Ammon's horn (tissue), 1 donor: ENCODE data around the gene CACNA1C.

ENCODE experiments used
- DNase-seq: peaks from one replicate; pipeline ENCODE4 v3.0.0-alpha.2; 2016; ENCODE audit warnings: low spot score

Gene CACNA1C

DNA sequence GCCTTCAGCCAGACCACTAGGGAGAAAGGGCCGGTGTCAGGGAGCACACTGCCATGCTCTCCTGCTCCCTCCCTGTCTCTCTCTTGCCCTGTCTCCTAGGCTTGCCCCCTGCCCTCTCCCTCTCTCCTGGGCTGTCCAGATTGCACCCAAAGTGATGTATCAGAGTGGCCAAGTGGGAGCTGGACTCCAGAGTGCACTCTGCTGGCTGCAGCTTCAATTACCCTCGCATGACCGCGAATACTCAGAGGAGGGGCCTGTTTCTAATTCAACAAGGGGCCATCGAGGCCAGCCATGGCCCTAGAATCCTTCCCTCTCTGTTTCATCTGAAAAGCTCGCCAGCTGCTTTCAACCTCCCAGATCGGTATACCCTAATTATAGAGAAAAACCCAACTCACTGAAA is 535.6 kb downstream of the CACNA1C start:
- no peak for DNase-seq

DNA sequence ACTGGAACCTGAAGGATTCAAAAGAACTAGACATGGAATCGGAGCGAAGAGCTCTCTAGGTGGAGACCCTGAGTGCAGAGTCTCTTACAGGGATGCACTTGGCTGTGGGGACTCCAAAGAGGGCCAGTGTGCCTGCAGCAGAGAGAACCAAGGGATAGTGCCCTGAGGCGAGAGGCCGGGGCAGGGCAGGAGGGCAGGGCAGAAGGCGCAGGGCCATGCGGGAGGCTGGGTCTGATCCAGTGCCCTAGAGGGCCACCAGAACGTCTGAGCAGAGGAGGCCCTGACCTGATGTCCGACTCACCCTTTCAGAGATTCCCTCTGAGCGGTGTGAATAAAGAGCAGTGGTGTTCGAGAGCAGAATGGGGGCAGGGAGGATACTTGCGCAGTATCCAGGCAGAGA is 536.6 kb downstream of the CACNA1C start:
- DNase-seq = no peak

- no peak for DNase-seq
Observed at GRCh38 chr12:2593045-2593444, 540.3 kb downstream of the CACNA1C start.

- no peak for DNase-seq
Observed at GRCh38 chr12:2596441-2596840, 543.7 kb downstream of the CACNA1C start.

- no peak for DNase-seq
Observed at GRCh38 chr12:2605301-2605700, 552.5 kb downstream of the CACNA1C start.

DNA sequence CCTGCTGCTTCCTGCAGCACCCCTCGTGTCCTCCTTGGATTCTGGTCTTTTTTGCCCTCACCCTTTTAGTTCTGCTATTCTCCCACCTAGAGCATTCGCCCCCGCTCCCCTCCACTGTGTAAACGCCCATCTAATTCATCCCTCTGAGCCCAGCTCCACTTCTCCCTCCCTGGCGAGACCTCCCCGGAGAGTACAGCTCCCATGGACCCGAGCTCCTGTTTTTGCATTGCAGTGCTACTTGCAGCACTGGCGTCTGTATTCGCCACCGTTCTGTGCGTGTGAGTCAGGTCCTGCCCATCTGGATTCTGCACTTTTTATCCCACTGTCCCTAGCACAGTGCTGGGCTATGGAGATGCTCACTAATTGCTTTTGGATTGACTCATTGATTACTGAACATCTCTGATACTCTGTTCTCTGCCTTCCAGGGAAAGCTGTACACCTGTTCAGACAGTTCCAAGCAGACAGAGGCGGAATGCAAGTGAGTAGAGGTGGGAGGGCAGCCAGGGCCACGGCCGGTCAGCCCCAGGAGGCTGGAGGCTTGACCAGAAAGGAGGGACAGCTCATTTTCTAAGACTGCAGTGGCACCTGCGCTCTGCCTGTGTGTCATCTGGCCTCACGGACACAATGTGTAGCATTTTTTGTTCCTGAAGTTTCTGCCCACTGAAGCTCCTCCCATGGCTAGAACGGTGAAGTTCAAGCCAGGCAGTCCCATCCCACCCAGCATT is 553.6 kb downstream of the CACNA1C start:
- DNase-seq = no peak

- no peak for DNase-seq
Observed at GRCh38 chr12:2607881-2608607, 555.3 kb downstream of the CACNA1C start.

GRCh38 chr12:2608608-2608945 is 555.8 kb downstream of the CACNA1C start:
- DNase-seq = no peak

GRCh38 chr12:2609020-2609419 is 556.2 kb downstream of the CACNA1C start:
- peak; percentile 25 for DNase-seq

- no peak for DNase-seq
Observed at GRCh38 chr12:2610358-2610757, 557.6 kb downstream of the CACNA1C start.

DNA sequence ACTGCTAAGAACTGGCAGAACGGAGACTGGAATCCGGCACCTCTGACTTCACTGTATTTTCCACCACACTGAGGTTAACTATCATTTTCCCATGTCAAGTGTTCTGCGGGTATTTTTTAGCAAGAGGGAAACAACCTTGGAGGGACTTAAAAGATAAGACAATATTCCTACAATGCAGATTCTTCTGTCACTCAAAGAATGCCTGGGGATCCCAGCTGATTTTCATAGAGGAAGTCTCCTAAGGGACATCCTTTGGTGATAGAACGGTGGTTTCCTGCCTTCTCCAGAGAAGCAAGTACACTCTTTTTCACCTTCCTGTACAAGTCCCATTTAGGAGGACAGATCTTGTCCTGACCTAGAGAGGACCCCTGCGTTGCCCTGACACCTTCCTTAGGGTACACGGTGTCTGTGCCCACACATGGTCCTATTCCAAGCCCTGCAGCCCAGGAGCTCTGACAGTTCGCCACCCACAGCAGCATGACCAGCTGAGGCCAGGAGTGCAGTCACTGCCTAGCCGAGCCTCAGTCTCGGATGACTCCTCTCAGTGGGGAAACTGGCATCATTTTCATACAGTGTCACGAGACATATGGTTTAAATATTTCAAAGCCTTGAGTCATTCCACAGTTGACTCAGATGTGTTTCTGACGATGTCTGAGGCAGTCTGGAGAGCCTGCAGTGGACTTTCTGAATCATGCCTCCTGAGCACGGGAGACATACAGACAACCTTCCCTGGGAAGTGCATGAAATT is 560.7 kb downstream of the CACNA1C start:
- DNase-seq = peak; percentile 31

DNA sequence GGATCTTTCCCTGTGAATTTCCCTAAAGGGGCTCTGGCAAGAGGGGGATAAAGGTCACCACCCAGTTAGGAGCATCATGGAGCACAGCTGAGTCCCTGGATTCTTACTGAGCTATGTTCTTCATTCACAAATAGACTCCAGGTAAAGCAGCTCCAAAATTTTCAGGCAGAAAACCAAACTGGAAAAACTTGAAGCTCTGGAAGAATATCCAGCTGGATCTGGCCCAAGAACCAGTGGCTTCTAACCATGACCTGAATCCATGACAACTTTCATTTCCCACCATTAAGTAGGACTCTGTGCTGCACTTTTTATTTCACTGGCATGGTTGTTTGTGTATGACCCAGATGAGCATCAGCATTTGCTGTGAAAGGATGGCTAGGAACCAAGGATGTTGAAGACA is 561.6 kb downstream of the CACNA1C start:
- no peak for DNase-seq

GRCh38 chr12:2615665-2616402 is 563.0 kb downstream of the CACNA1C start:
- no peak for DNase-seq

DNA sequence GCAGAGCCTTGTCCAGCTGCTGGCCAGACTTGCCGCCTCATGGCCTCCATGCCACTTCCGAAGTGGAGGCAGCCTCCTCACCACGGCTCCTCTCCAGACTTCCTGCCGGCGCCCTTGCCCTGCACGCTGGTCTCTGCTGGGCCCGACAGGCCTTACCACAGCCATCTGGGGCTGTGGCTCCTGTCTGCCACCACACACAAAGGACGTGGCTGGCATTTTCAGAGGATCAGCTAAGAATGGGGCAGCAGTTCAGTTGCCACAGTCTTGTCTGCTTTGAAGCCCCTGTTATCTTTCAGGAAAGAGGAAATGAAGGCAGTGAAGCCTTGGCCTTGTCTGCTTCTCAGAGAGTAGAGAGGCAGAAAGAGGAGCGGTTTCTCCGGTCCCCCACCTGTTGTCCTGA is 564.0 kb downstream of the CACNA1C start:
- no peak for DNase-seq

DNA sequence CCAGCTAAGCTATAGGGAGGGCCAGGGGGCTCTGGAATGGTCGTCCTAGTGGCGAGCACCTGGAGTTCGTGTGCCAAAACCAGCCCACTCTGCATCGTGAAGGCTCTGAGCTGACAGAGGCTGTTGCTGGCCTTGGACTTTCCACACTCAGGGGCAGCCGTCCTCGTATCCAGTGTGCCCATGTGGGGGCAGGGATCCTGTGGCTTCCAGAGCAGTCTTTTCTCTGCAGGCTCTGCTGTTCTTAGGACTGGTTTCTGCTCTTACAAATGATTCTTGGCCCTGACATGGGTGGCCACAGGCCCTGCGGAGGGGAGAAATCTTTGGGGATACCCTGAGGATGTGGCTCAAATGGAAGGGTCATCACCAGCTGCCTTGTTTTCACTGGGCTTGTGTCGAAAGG is 564.6 kb downstream of the CACNA1C start:
- DNase-seq = no peak

GRCh38 chr12:2618291-2618995 is 565.7 kb downstream of the CACNA1C start:
- no peak for DNase-seq

DNA sequence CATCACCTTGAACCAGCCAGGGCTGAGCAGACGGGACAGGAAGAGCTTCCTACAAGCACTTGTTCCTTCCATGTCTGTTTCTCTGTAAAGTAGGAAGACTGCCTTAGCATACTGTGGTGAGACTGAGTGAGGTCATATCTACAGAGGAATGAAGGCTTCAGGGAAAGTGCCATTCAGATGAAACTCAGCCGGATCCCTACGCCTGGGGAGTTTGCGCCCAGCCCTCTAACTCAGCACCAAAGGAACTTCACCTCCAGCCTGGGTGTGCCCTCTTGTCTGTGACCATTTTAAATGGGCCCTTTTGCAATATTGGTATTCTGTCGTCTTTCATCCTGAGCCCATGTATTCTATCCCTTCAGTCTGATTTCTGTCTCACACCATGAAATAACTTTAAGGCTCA is 566.3 kb downstream of the CACNA1C start:
- no peak for DNase-seq

GRCh38 chr12:2622460-2622859 is 569.7 kb downstream of the CACNA1C start:
- no peak for DNase-seq

GRCh38 chr12:2623472-2623871 is 570.7 kb downstream of the CACNA1C start:
- no peak for DNase-seq

DNA sequence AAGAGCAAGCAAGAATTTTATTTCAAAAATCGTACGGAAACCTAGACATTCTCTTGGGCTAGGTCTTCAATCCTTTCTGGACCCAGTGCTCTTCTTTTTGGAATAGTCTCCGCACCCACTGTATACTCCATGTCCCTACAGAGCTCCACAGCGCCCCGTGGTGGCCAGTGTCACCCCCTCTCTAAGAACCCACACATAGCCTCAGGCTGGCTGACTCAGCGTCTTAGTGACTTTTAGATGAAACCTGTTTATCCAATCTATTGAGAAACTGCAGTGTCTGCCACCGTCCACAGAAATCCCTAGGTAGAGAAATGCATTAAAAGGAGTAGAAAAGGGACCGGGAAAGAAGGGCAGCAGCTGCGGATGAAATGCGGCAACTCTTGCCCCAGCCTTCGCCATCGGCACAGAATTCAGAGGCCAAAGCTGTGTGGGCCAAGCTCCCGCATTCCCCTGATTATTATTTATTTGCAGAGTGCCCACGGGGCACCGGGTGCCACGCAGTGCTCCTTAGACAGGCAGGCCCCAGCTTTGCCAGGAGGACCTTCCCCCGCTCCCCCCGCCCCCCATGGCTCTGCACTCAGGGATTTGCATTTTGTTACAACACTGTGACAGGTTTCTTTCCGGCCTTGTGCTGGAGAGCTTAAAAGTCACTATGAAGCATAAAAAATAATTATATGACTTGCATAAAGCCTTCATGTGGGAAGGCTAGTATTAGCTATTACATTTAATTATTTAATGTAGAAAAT is 571.9 kb downstream of the CACNA1C start:
- no peak for DNase-seq

DNA sequence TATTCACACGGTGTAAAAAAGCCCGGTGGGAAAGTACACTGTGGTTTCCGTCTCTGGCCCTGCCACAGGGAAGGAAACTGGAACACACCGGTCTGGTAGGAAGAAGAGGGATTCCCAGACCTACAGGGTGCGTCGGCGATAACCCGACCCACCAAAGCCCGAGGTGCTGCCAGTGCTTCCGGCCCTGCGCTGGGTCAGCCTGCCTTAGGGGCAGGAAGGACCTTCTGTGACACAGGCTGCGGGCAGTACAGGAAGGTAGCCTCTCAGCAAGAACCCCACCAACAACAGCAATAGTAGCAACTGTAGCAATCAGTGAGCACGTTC is 572.5 kb downstream of the CACNA1C start:
- DNase-seq = no peak
